ENCODE results near the gene RNF138. TPM values are rescaled to one million over a fixed set of nuclear protein-coding genes. Genes with fewer than 3 reads are reported as not detected.
A peak's percentile ranks its signal among the peaks of the same experiment; 100 is the strongest.
"Not testable (repeated sequence)": the region's sequence is repeated elsewhere in the genome, so short reads cannot be mapped to it uniquely, and the experiment has no call there.

The RNF138 gene
- total RNA-seq, 2 experiments from 2014 or later, result 64.6 to 67.0 TPM

DNA sequence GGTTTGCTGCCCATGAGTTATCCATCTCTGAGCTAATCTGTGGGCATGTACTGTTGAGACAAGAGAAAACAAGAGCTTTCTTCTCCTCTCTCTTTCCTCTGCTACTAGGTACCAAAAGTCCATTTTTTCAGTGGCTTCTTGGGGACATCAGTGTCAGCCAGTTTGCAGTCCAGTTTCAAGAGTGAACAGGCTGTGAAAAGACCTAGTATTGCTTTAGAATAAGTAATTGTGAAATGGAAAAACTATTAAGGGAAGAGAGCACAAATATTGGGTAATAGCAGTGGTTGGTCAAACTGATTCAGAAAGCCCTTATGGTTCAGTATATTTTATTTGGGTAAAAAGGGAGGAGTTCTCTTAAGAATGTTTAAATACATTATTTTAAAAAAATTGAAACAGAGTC is 65.2 kb downstream of the RNF138 start:
- ChIA-PET POLR2A (no interaction called here), CTCF (interaction anchor here (0.6 to 3.8 kb wide), 5 partner anchors 21 to 396 kb away, joined by 3 to 48 read pairs (median 3); no protein-coding TSS in a partner anchor)
- no peak for DNase-seq
- no peak overlapping the region for H3K27ac Mint-ChIP-seq
- no peaks in the 10 kb centered on the region for H3K36me3 Mint-ChIP-seq (ENCODE audit: low read depth)
- peaks cover 17% of the 10 kb centered on the region for H3K4me1 Mint-ChIP-seq
- peaks cover 4% of the 10 kb centered on the region for H3K9me3 Mint-ChIP-seq
- H3K4me3 Mint-ChIP-seq, result no peak overlapping the region
- H3K27me3 Mint-ChIP-seq, result peaks cover 22% of the 10 kb centered on the region

DNA sequence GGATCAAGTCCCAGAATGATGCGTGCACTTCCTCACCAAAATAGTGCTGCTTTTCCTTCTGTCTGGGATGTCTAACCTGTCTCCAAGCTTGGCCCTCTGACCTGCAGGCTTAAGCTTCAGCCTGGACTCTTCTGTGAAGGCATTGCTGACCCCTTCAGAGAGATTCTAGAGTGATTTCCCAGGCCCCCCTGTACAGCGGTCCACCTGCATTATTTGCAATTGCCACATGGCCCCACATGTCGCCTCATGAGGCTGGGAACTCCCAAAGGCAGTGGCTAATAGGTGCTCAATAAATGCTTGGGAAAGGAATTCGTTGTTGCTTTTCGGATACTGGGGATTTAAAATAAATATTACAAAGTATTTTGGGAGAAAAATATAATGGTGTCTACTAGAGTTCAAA is 65.9 kb downstream of the RNF138 start:
- H3K27me3 Mint-ChIP-seq, result peaks cover 16% of the 10 kb centered on the region
- H3K27ac Mint-ChIP-seq, result no peak overlapping the region
- no peak for DNase-seq
- H3K36me3 Mint-ChIP-seq (ENCODE audit: low read depth), result no peaks in the 10 kb centered on the region
- ChIA-PET POLR2A (interaction anchor here (0.9 to 1.4 kb wide), 2 partner anchors 66 to 392 kb away, joined by 3 read pairs; partner anchors contain the start of gene RNF138), CTCF (interaction anchor here (0.6 to 3.8 kb wide), 25 partner anchors 9 to 601 kb away, joined by 3 to 48 read pairs (median 4); partner anchors contain the start of genes GAREM1 and RNF125)
- peaks cover 13% of the 10 kb centered on the region for H3K4me1 Mint-ChIP-seq
- peaks cover 4% of the 10 kb centered on the region for H3K9me3 Mint-ChIP-seq
- H3K4me3 Mint-ChIP-seq, result no peak overlapping the region

DNA sequence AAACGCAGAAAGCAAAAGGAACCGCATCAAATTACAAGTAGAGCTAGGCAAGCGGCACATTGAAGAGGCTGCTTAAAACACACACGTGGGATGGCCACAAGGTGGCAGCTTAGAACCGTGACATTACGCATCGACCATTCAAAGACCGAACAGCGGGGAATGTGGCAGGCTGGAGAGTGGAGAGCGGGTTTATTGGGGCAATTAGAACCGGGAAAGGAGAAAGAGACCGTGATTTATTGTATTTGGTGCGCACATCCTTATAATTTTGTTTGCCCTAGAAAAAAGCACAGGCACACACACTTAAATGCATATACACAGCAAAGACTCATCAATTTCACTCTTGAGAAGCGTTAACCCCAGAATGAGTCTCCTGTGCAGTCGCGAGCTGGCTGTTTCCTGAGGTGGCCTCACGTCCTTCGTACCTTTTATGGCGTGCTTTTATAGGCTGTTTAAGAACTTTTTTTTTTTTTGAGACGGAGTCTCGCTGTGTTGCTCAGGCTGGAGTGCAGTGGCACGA is 66.5 kb downstream of the RNF138 start:
- H3K27me3 Mint-ChIP-seq, result peaks cover 14% of the 10 kb centered on the region
- POLR2A ChIA-PET, result interaction anchor here (0.9 to 1.4 kb wide), 2 partner anchors 66 to 391 kb away, joined by 3 read pairs; partner anchors contain the start of gene RNF138
- DNase-seq, result peak; percentile 76
- H3K36me3 Mint-ChIP-seq (ENCODE audit: low read depth), result no peaks in the 10 kb centered on the region
- CTCF ChIA-PET, result interaction anchor here (0.6 to 3.8 kb wide), 29 partner anchors 9 to 602 kb away, joined by 3 to 48 read pairs (median 4); partner anchors contain the start of genes GAREM1 and RNF125
- peaks cover 7% of the 10 kb centered on the region for H3K4me1 Mint-ChIP-seq
- H3K27ac Mint-ChIP-seq, result no peak overlapping the region
- peaks cover 4% of the 10 kb centered on the region for H3K9me3 Mint-ChIP-seq
- H3K4me3 Mint-ChIP-seq, result peak overlapping the region; percentile 38

DNA sequence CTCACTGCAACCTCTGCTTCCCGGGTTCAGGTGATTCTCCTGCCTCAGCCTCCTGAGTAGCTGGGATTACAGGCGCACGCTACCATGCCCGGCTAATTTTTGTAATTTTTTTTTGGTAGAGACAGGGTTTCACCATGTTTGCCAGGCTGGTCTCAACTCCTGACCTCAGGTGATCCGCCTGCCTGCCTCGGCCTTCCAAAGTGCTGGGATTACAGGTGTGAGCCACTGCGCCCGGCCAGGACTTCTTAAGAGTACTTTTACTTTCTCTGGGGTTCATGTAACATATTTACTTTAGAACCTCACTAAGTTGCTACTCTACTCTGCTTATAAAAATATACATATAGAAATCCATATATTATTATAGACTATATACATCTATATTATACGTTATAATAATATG is 67.0 kb downstream of the RNF138 start:
- H3K9me3 Mint-ChIP-seq; H3K4me1 Mint-ChIP-seq; H3K36me3 Mint-ChIP-seq (ENCODE audit: low read depth); DNase-seq; H3K27ac Mint-ChIP-seq; H3K4me3 Mint-ChIP-seq: not testable (repeated sequence)
- POLR2A ChIA-PET, result interaction anchor here (1.4 kb wide), 1 partner anchor 391 kb away, joined by 3 read pairs; no protein-coding TSS in a partner anchor
- peaks cover 14% of the 10 kb centered on the region for H3K27me3 Mint-ChIP-seq
- CTCF ChIA-PET, result interaction anchor here (0.6 to 3.8 kb wide), 21 partner anchors 9 to 602 kb away, joined by 3 to 48 read pairs (median 4); partner anchors contain the start of genes GAREM1 and RNF125

DNA sequence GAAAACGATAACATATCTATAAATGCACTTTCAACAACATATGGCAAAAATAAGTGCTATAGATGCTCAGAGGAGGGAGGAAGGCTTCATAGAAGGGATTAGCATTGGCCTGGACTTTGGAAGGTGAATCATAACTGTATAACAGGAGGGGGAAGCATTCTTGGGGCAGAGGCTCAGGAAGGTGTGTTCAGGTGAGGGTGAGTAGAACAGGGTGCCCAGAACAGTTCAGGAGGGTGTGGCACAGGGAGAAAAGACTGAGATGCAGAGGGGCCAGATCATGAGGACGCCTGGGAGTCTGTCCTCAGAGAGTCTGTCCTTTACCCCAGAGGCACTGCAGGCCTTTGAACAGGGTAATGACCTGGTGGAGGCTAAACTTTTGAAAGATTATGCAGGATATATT is 68.9 kb downstream of the RNF138 start:
- DNase-seq, result no peak
- H3K27ac Mint-ChIP-seq, result no peak overlapping the region
- H3K9me3 Mint-ChIP-seq, result no peaks in the 10 kb centered on the region
- CTCF ChIA-PET, result no interaction called here
- POLR2A ChIA-PET, result no interaction called here
- peaks cover 11% of the 10 kb centered on the region for H3K27me3 Mint-ChIP-seq
- H3K4me1 Mint-ChIP-seq, result peaks cover 5% of the 10 kb centered on the region
- H3K36me3 Mint-ChIP-seq (ENCODE audit: low read depth), result no peaks in the 10 kb centered on the region
- H3K4me3 Mint-ChIP-seq, result no peak overlapping the region

DNA sequence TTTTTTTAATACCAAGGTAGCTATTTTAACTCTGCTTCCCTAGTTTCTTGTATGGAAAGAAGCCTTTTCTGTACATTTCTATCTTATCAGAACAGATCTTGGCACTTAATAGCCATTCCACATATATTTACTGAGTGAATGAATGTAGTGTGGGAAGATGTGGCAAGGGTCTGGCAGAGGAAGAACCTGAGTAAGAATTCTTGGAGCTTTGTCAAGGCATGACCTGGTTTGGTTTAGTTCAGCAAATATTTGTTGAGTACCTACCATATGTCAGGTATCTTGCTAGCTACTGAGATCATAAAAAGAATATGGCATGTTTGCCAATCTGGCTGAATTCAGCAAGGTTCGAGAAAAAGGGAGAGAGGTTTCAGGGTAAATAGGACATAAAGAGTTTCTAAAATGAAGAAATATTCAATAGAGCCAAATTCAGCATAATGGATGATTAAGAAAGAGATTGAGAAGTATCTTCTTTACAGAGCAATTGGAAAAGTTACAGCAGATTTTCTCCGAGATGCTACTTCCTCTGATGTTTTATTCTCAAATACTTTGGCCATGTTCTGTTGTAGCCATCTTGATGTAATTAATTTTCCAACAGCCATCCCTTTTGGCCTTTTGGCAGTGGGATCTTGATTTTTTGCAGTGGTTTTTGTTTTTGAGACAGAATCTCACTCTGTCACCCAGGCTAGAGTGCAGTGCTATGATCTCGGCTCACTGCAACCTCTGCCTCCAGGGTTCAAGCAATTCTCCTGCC is 76.5 kb downstream of the RNF138 start:
- no peak overlapping the region for H3K4me3 Mint-ChIP-seq
- no peak overlapping the region for H3K27ac Mint-ChIP-seq
- no peaks in the 10 kb centered on the region for H3K36me3 Mint-ChIP-seq (ENCODE audit: low read depth)
- H3K4me1 Mint-ChIP-seq, result no peaks in the 10 kb centered on the region
- no peaks in the 10 kb centered on the region for H3K9me3 Mint-ChIP-seq
- POLR2A ChIA-PET, result no interaction called here
- no peak for DNase-seq
- H3K27me3 Mint-ChIP-seq, result peaks cover 6% of the 10 kb centered on the region
- CTCF ChIA-PET, result interaction anchor here (0.6 to 1.9 kb wide), 2 partner anchors 10 to 190 kb away, joined by 3 to 6 read pairs; no protein-coding TSS in a partner anchor

DNA sequence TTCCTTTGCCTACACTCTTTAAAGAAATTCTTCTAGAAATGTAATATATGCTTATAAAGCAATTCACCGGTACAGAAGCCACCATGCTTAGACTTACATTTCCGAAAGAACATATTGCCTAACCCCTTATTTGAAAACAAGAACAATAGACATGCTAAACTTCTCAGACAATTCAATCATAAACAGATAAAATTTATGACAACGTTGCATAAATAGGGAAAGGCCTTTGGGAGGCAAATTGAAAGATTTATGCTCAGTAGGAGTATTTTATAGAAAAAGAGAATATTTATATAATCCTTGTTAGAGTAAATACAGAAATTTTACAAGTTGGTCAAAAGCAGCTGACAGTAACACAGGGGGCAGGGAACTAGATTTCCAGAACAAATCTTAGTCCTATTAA is 82.0 kb downstream of the RNF138 start:
- H3K27ac Mint-ChIP-seq, result no peak overlapping the region
- no peaks in the 10 kb centered on the region for H3K9me3 Mint-ChIP-seq
- ChIA-PET CTCF (no interaction called here), POLR2A (no interaction called here)
- H3K4me1 Mint-ChIP-seq, result no peaks in the 10 kb centered on the region
- no peak overlapping the region for H3K4me3 Mint-ChIP-seq
- peaks cover 6% of the 10 kb centered on the region for H3K27me3 Mint-ChIP-seq
- DNase-seq, result no peak
- H3K36me3 Mint-ChIP-seq (ENCODE audit: low read depth), result no peaks in the 10 kb centered on the region

DNA sequence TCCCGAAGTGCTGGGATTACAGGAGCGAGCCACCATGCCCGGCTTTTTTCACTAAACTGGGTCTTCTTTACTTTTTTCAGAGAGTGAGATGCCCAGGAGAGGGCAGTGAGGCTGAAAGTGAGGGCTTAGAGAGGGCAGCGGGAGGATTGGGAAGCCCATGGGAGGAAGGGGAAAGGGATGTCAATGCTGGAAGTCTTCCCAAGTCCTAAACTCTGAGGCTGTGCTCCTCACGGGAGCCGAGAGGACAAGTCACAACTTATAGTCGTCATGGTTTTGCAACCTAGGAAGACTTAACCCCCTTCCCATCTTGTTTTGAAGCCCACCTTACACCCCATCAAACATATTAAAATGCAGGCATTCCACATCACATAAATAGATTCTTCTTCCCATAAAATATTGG is 83.0 kb downstream of the RNF138 start:
- no peak overlapping the region for H3K4me3 Mint-ChIP-seq
- peaks cover 6% of the 10 kb centered on the region for H3K27me3 Mint-ChIP-seq
- CTCF ChIA-PET, result no interaction called here
- H3K9me3 Mint-ChIP-seq, result no peaks in the 10 kb centered on the region
- H3K27ac Mint-ChIP-seq, result no peak overlapping the region
- no peaks in the 10 kb centered on the region for H3K36me3 Mint-ChIP-seq (ENCODE audit: low read depth)
- POLR2A ChIA-PET, result no interaction called here
- DNase-seq, result no peak
- H3K4me1 Mint-ChIP-seq, result no peaks in the 10 kb centered on the region

DNA sequence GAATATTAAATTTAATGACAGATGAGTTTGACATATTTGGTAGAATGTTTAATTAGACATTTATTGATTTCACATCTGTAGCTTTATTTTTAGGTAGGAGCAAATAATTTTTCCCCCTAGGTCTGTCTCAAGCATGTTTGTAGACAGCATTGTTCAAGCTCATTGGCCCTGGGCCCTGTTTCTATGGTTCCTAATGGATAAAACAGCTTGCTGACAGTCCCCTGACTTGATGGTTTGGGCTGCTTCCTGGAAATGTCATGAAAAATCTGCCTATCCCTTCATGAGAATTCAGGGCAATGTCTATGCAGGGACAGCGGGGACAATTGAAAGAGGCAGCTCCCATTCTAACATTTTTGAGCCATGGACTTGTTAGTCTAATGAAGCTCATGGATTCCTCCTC is 83.6 kb downstream of the RNF138 start:
- Mint-ChIP-seq H3K4me3 (no peak overlapping the region), H3K27ac (no peak overlapping the region), H3K9me3 (no peaks in the 10 kb centered on the region), H3K4me1 (no peaks in the 10 kb centered on the region), H3K36me3 (ENCODE audit: low read depth) (no peaks in the 10 kb centered on the region), H3K27me3 (peaks cover 6% of the 10 kb centered on the region)
- POLR2A ChIA-PET, result interaction anchor here (0.6 kb wide), 1 partner anchor 20 kb away, joined by 3 read pairs; no protein-coding TSS in a partner anchor
- DNase-seq, result no peak
- CTCF ChIA-PET, result interaction anchor here (1.5 kb wide), 1 partner anchor 17 kb away, joined by 4 read pairs; no protein-coding TSS in a partner anchor

DNA sequence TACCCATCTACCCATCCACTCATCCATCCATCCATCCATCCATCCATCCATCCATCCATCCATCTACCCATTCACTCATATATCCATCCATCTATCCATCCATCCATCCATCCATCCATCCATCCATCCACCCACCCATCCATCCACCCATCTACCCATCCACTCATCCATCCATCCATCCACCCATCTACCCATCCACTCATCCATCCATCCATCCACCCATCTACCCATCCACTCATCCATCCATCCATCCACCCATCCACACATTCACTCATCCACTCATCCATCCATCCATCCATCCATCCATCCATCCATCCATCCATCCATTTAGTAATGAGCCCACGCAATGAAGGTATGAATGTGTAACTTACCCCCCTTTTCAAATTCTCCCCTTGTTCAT is 85.1 kb downstream of the RNF138 start:
- H3K4me3 Mint-ChIP-seq; H3K9me3 Mint-ChIP-seq; H3K27ac Mint-ChIP-seq; POLR2A ChIA-PET; DNase-seq; H3K27me3 Mint-ChIP-seq; H3K4me1 Mint-ChIP-seq; H3K36me3 Mint-ChIP-seq (ENCODE audit: low read depth): not testable (repeated sequence)
- CTCF ChIA-PET, result interaction anchor here (0.5 kb wide), 1 partner anchor 365 kb away, joined by 3 read pairs; no protein-coding TSS in a partner anchor

DNA sequence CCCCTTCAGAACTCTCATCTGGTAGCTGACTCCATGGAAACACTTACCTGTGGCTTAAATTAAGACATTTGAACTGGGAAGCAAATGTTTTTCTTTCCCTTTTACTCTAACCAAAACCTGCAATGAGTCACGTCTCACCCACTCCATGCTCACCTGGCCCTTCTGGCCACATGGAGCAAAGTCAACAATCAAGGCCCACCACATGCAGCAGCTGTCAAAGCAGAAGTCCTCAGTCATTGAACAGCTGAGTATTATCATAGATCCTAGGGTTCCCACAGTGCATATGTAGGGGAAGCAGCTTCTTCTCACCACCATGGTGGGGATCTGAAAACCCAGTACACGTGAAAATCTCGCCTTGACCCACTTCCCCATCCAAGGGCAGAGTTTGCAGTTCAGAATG is 85.9 kb downstream of the RNF138 start:
- H3K4me3 Mint-ChIP-seq, result no peak overlapping the region
- no peak overlapping the region for H3K27ac Mint-ChIP-seq
- H3K27me3 Mint-ChIP-seq, result no peaks in the 10 kb centered on the region
- H3K36me3 Mint-ChIP-seq (ENCODE audit: low read depth), result no peaks in the 10 kb centered on the region
- no peak for DNase-seq
- no peaks in the 10 kb centered on the region for H3K9me3 Mint-ChIP-seq
- no peaks in the 10 kb centered on the region for H3K4me1 Mint-ChIP-seq
- POLR2A ChIA-PET, result no interaction called here
- CTCF ChIA-PET, result no interaction called here
